Measurements from ENCODE around the gene IFI6. TPM values are rescaled to one million over a fixed set of nuclear protein-coding genes. Genes with fewer than 3 reads are reported as not detected.

The IFI6 gene
- polyA plus RNA-seq, 1 donor (not counting 4 experiments of a cell fraction or from before 2014, with no cell fraction given), result 618 TPM

GRCh38 chr1:27719286-27720251, 47.6 kb upstream of the IFI6 start:
- no peak overlapping the region for H3K4me3 ChIP-seq (ENCODE audit: control insufficient read depth in 2 of 3, extremely low read depth in 1 of 3, insufficient read depth in 2 of 3, low read depth in 1 of 3, low read length in 3 of 3)
- dilution Hi-C loops (cut with MboI; ENCODE audit: extremely low pct_ligation_motif_present, low sequenced_read_pairs), result no loop called here
- no peaks in the 10 kb centered on the region for H3K9me1 ChIP-seq (ENCODE audit: control insufficient read depth, extremely low read depth, insufficient read depth, low read length)
- H3K79me2 ChIP-seq (ENCODE audit: control insufficient read depth, insufficient read depth, low read length), result no peaks in the 10 kb centered on the region
- no peak for DNase-seq (ENCODE audit: low read depth, low spot score)
- H3K36me3 ChIP-seq (ENCODE audit: control insufficient read depth in 2 of 2, extremely low read depth in 1 of 2, insufficient read depth in 2 of 2, low read length in 2 of 2), result no peaks in the 10 kb centered on the region
- no peaks in the 10 kb centered on the region for H4K20me1 ChIP-seq (ENCODE audit: control insufficient read depth, extremely low read depth, insufficient read depth, low read length)
- no peaks in the 10 kb centered on the region for H3K9me3 ChIP-seq (ENCODE audit: control insufficient read depth, low read depth, low read length)
- H2AFZ ChIP-seq (ENCODE audit: control insufficient read depth, low read length), result peak overlapping the region; percentile 44
- TF ChIP-seq CTCF (optimal IDR thresholded peaks at IDR 0.05 in 1 of 3, IDR thresholded peaks at IDR 0.05 in 1 of 3, conservative IDR thresholded peaks at IDR 0.05 in 1 of 3; ENCODE audit: extremely low read depth in 1 of 3, insufficient read depth in 2 of 3, low read length in 3 of 3), result peak in 2 of 3 experiments; percentile 31 to 57
- TF ChIP-seq EZH2 (IDR thresholded peaks at IDR 0.05; ENCODE audit: low read length), result no peak
- peak; percentile 43 for FAIRE-seq
- peak overlapping the region; percentile 29 for H3K4me2 ChIP-seq (ENCODE audit: control insufficient read depth, extremely low read depth, insufficient read depth, low read depth, low read length)
- H3K27ac ChIP-seq (ENCODE audit: control insufficient read depth, insufficient read depth, low read length), result no peak overlapping the region
- H3K4me1 ChIP-seq (ENCODE audit: control insufficient read depth, extremely low read depth, insufficient read depth, low read length), result peaks cover 8% of the 10 kb centered on the region
- no peaks in the 10 kb centered on the region for H3K27me3 ChIP-seq (ENCODE audit: control insufficient read depth, extremely low read depth, insufficient read depth, low read length)
- H3K9ac ChIP-seq (ENCODE audit: control insufficient read depth, extremely low read depth, insufficient read depth, low read length), result no peak overlapping the region

GRCh38 chr1:27716262-27716895, 44.4 kb upstream of the IFI6 start:
- peaks cover 8% of the 10 kb centered on the region for H3K4me1 ChIP-seq (ENCODE audit: control insufficient read depth, extremely low read depth, insufficient read depth, low read length)
- dilution Hi-C loops (cut with MboI; ENCODE audit: extremely low pct_ligation_motif_present, low sequenced_read_pairs), result no loop called here
- FAIRE-seq, result no peak

More at GRCh38 chr1:27716262-27716895, 44.4 kb upstream of the IFI6 start:
- Histone ChIP-seq H2AFZ (ENCODE audit: control insufficient read depth, low read length) (no peak overlapping the region), H3K27ac (ENCODE audit: control insufficient read depth, insufficient read depth, low read length) (no peak overlapping the region), H3K9me3 (ENCODE audit: control insufficient read depth, low read depth, low read length) (no peaks in the 10 kb centered on the region), H3K79me2 (ENCODE audit: control insufficient read depth, insufficient read depth, low read length) (no peaks in the 10 kb centered on the region), H3K9me1 (ENCODE audit: control insufficient read depth, extremely low read depth, insufficient read depth, low read length) (no peaks in the 10 kb centered on the region), H3K9ac (ENCODE audit: control insufficient read depth, extremely low read depth, insufficient read depth, low read length) (no peak overlapping the region), H4K20me1 (ENCODE audit: control insufficient read depth, extremely low read depth, insufficient read depth, low read length) (no peaks in the 10 kb centered on the region), H3K36me3 (ENCODE audit: control insufficient read depth in 2 of 2, extremely low read depth in 1 of 2, insufficient read depth in 2 of 2, low read length in 2 of 2) (no peaks in the 10 kb centered on the region), H3K27me3 (ENCODE audit: control insufficient read depth, extremely low read depth, insufficient read depth, low read length) (no peaks in the 10 kb centered on the region), H3K4me2 (ENCODE audit: control insufficient read depth, extremely low read depth, insufficient read depth, low read depth, low read length) (no peak overlapping the region), H3K4me3 (ENCODE audit: control insufficient read depth in 2 of 3, extremely low read depth in 1 of 3, insufficient read depth in 2 of 3, low read depth in 1 of 3, low read length in 3 of 3) (no peak overlapping the region)
- TF ChIP-seq EZH2 (IDR thresholded peaks at IDR 0.05; ENCODE audit: low read length) (no peak), CTCF (optimal IDR thresholded peaks at IDR 0.05 in 1 of 3, IDR thresholded peaks at IDR 0.05 in 1 of 3, conservative IDR thresholded peaks at IDR 0.05 in 1 of 3; ENCODE audit: extremely low read depth in 1 of 3, insufficient read depth in 2 of 3, low read length in 3 of 3) (no peak)
- no peak for DNase-seq (ENCODE audit: low read depth, low spot score)
